GM10266 (cell line): ENCODE results near the gene ZNF541.
"Not testable (repeated sequence)": the region's sequence is repeated elsewhere in the genome, so short reads cannot be mapped to it uniquely, and the experiment has no call there.

ENCODE experiments used
- DNase-seq: peaks from one replicate; pipeline ENCODE4 v3.0.0; 2012; ENCODE audit errors: extremely low spot score
- TF ChIP-seq, protein P1 (sequence below): IDR thresholded peaks from 2 replicates; pipeline ENCODE4 v1.5.1; 2012; ENCODE audit warnings: mild to moderate bottlenecking, low read depth; ENCODE audit not compliant: control insufficient read depth, insufficient read depth; ENCODE audit errors: missing control alignments

The ZNF541 gene

DNA sequence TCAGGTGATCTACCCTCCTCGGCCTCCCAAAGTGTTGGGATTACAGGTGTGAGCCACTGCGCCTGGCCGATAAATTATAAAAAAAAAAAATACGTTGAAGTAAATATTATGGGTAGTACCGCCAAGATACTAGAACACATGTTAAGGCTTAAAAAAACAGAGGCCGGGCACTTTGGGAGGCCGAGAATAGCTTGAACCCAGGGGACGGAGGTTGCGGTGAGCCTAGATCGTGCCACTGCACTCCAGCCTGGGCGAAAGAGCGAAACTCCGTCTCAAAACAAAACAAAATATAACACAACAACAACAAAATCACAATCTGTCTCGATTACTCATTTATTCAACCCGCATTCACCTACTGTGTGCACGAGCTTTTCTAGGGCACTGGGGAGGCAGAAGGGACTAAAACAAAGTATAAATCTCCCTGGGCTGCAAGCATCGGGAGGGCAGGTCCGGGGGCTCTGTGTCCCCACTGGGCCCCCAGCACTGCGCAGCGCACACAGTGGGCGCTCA is 34.7 kb upstream of the ZNF541 start:
- no peak for DNase-seq
- TF ChIP-seq, protein P1, sequence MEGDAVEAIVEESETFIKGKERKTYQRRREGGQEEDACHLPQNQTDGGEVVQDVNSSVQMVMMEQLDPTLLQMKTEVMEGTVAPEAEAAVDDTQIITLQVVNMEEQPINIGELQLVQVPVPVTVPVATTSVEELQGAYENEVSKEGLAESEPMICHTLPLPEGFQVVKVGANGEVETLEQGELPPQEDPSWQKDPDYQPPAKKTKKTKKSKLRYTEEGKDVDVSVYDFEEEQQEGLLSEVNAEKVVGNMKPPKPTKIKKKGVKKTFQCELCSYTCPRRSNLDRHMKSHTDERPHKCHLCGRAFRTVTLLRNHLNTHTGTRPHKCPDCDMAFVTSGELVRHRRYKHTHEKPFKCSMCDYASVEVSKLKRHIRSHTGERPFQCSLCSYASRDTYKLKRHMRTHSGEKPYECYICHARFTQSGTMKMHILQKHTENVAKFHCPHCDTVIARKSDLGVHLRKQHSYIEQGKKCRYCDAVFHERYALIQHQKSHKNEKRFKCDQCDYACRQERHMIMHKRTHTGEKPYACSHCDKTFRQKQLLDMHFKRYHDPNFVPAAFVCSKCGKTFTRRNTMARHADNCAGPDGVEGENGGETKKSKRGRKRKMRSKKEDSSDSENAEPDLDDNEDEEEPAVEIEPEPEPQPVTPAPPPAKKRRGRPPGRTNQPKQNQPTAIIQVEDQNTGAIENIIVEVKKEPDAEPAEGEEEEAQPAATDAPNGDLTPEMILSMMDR = no peak

DNA sequence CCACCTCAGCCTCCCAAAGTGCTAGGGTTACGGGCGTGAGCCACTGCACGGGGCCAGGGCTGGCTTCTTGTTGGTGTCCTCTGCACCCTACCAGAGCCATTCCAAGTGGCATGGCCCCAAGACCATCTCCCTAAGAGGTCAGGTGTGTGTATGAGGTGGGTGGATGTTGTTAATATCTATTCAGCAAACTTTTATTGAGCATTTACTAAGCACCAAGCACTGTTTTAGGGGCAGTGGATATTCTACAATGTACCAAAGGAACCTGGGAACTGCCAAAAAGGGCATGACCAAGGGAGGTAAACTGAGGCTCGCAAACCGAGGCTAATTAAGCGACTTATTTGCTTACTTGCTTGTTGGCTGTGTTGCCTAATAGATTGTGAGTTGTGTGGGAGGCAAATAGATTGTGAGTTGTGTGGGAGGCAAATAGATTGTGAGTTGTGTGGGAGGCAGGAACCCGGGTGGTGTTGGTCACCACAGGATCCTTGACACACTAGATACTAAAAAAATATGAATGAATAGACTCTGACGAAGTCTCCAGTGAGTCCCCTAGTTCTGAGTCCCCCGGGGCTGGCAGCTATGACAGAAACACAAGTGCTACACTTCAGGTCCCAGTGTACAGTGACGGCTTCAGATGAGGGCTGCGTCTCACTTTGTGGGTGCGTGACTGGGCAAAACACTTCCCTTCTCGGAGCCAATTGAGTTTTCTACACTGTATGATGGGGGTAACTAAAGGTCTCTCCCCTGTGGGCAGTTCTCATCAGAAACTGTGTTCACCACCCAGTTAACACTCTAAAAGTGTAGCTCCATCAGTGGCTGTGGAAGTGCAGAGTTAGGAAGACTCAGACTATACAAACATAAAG is 31.0 kb upstream of the ZNF541 start:
- TF ChIP-seq, protein P1 = no peak

DNA sequence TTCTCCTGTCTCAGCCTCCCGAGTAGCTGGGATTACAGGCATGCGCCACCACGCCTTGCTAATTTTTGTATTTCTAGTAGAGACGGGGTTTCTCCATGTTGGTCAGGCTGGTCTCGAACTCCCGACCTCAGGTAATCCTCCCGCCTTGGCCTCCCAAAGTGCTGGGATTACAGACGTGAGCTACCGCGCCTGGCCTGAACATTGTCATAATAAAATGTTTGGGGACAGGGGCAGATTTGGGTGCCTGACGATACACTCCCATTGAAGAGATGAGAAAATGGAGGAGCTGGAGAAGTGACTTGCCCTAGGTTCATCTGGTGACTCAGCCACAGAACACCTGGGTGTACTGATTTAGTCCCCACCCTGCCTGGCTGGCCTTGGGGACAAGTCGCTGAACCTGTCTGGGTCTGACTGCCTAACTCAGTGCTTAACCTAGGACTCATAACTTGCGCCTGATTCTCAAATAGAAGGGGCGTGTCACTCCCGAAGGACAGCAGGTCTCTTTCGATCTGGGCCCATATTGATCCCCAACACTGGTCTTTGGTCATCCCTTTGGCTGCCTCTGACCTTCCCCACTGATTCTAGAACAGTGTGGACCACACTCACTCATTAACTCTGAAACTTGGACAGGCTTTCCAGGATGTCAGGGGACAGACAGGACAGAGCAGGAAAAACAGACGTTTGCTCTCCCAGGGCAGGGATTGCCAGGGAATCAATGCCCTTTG is 28.4 kb upstream of the ZNF541 start:
- TF ChIP-seq, protein P1 = no peak
- no peak for DNase-seq

More for the DNA sequence above, 31.0 kb upstream of the ZNF541 start:
- no peak for DNase-seq

DNA sequence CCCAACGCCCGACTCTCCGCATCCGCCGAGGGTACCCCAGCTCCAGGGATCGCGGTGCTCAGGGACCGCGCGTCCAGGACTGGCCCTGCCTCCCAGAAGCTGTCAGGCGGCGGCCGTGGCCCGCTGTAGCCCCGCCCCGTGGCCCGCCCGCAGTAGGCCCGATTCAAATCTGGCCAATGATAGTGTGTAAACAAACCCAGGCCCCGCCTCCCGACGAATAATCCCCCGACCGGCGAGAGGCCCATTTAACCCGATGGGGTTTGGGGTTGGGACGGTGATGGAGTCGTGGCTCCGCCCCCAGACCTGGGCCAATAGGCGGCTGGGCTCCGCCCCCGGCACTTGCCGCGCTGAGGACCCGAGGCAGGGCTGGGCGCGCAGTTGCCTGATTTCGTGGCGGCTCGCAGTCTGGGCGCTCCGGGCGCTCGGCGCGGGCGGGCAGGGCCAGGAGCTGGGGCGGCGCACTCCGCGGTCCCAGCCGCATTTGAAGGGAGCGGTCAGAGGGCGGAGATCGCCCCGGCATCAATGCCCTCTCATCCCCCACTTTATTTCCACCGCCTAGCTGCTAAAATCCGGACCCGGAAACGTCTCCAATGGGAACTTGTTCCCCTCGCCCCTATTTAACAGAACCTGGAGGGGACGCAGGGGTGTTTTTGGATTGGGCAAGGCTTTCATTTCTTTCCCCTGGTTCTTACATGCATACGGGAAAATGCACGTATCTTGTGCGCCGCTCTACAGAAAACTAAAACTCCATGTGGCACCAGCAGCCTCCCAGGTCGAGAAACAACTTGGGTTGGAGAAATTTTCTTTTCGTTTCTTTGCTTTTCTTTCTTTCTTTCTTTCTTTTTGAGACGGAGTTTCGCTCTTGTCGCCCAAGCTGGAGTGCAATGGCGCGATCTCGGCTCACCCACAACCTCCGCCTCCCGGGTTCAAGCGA is 27.6 kb upstream of the ZNF541 start:
- TF ChIP-seq, protein P1 = no peak
- DNase-seq = peak; percentile 100

DNA sequence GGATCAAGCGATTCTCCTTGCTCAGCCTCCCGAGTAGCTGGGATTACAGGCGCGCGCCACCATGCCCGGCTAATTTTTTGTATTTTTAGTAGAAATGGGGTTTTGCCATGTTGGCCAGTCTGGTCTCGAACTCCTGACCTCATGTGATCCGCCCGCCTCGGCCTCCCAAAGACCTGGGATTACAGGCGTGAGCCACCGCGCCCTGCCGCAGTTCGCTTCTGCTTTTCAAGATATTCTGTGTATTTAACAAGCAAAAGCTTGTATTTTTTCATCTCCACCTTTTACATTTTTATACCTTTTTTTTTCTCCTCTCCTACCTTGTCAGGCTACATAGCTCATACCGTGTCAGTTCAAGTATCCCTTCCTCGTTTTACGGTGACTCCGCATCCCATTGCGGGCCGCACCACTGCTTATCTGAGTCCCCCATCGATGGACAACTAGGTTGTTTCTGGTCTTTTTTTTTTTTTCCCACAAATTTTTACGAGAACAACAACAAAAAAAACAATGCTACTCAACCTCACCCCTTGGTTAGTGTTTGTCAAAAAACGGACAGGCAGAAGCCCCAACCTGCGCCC is 26.8 kb upstream of the ZNF541 start:
- DNase-seq = not testable (repeated sequence)

DNA sequence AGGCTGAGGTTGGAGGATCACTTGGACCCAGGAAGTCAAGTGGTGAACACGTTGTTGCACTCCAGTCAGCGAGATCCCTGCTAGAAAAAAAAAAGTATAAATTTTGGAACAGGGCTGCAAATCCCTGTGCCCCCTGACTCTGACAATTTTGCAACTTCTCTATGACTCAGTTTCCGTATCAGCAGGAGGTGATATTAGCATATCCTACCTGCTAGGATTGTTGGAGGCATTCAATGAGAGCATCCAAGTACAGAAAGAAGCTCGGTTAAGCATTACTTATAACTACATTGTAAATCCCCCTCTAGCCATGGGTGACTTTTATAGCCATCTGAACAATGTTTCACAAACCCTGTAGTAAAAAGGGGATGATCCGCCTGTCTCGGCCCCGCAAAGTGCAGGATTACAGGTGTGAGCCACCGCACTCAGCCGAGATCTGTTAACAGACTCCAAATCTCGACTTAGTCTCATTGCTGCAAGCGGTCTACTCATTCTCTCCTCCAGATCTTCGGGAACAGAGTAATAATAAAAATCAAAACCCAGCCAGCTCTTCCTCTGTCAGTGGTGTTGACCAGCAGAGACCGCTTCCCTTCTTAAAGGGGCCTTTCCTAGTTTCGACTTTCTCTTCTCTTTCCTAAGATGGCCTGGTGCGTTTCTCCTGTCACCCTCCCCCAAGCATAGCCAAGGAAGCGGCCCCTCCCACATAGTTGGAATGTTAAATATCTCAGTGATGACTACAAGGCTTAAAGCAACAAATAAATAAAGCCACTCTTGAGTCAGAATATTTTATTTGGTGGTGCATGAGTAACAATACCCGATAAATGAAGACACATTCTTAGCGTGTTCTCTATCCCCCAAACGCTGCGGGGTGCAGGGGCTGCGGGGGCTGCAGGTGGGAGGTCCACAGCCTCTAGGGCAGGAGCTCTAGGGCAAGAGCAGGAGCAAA is 25.7 kb upstream of the ZNF541 start:
- DNase-seq = no peak

More for the DNA sequence above, 25.7 kb upstream of the ZNF541 start:
- TF ChIP-seq, protein P1 = no peak
